Measurements from ENCODE around the gene UNC50. TPM values are rescaled to one million over a fixed set of nuclear protein-coding genes. Genes with fewer than 3 reads are reported as not detected.

Gene UNC50
- total and polyA plus RNA-seq, 2 experiments from 2014 or later: 38.7 to 49.4 TPM

DNA sequence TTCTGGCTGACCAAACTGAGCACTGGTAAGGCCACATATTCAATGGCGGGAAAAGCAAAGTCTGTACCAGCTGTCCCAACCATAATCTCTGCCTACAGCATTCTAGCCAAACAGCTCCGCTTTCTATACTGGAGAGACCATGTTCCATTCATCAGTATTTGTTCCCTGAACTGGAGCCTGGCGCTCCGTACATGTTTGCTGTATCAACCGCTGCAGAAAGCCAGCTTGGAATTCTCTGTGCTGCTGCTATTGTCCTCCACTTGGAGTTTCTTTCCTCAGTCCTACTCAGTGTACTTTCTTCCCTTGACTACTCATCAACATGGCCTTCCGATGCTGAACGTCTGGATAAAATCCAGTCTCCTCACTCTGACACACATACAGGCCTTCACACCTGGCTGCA lies 2.0 kb upstream of the UNC50 start (continued):
- TF ChIP-seq ZNF462 (CRISPR knock-in tag; IDR thresholded peaks at IDR 0.05): no peak
- TF ChIP-seq ZNF331 (CRISPR knock-in tag; IDR thresholded peaks at IDR 0.05; ENCODE audit: low read depth): no peak
- no peak for TF ChIP-seq POLR2AphosphoS5 (IDR thresholded peaks at IDR 0.05; ENCODE audit: low read depth)

- no peak overlapping the region for H3K27ac Mint-ChIP-seq
Observed at GRCh38 chr2:98607104-98607503, 1.3 kb upstream of the UNC50 start.

DNA sequence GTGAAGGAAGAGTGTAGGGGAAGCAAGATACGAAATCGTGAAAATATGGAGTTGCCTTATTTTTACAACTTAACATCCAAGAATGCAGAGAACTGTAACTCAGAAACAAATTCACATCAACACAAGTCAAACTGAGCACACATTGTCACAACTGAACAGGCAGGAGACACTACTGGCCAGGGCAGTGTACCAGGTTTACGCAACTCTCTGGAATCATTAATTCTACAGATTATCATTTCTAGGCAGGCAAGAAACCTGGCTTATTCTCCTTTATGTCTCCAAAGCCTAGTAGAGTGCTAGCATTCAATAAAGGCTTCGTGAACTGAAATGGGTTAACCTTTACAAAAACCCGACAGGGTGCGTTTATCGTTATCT lies 661 bp upstream of the UNC50 start:
- Histone ChIP-seq H3K27ac (ENCODE audit: low read depth) (peak overlapping the region; percentile 95), H3K9me2 (ENCODE audit: insufficient read depth) (no peaks in the 10 kb centered on the region)
- no peak for ATAC-seq

More at GRCh38 chr2:98607104-98607503, 1.3 kb upstream of the UNC50 start:
- H3K4me2 ChIP-seq: peak overlapping the region; percentile 98
- no peak overlapping the region for H3K27ac ChIP-seq (ENCODE audit: low read depth)
- H3K36me3 ChIP-seq (ENCODE audit: insufficient read depth): peaks cover 12% of the 10 kb centered on the region; the same call in 1 of the 2 replicates
- peak overlapping the region; percentile 96 for H3K4me3 ChIP-seq
- Mint-ChIP-seq H3K27me3 (ENCODE audit: insufficient read depth, low read depth, poor library complexity) (peaks cover 6% of the 10 kb centered on the region), H3K9me3 (no peaks in the 10 kb centered on the region; the same call in 2 of the 3 replicates), H3K36me3 (ENCODE audit: low read depth) (peaks cover 32% of the 10 kb centered on the region), H3K4me3 (peak overlapping the region; percentile 86), H3K4me1 (peaks cover 14% of the 10 kb centered on the region)
- DNase-seq (ENCODE audit: low spot score) (no peak), ATAC-seq (no peak)
- no peaks in the 10 kb centered on the region for H3K9me2 ChIP-seq (ENCODE audit: insufficient read depth)
- no peak overlapping the region for H2AFZ ChIP-seq
- peaks cover 3% of the 10 kb centered on the region for H3F3A ChIP-seq (replicated peaks; ENCODE audit: low read depth)
- TF ChIP-seq NANOG (IDR thresholded peaks at IDR 0.05; ENCODE audit: borderline replicate concordance): no peak
- peaks cover 60% of the 10 kb centered on the region for H3K79me2 ChIP-seq (replicated peaks; ENCODE audit: insufficient read depth)
- peaks cover 17% of the 10 kb centered on the region for H3K4me1 ChIP-seq (ENCODE audit: insufficient read depth)
- peaks cover 8% of the 10 kb centered on the region for H4K20me1 ChIP-seq (replicated peaks; ENCODE audit: insufficient read depth)
- no peaks in the 10 kb centered on the region for H3K27me3 ChIP-seq (ENCODE audit: insufficient read depth)

More for the DNA sequence above, 661 bp upstream of the UNC50 start:
- Histone ChIP-seq H3K4me2 (peak overlapping the region; percentile 98), H3K36me3 (ENCODE audit: insufficient read depth) (peaks cover 14% of the 10 kb centered on the region; the same call in 1 of the 2 replicates), H3K4me3 (peak overlapping the region; percentile 96), H3K79me2 (replicated peaks; ENCODE audit: insufficient read depth) (peaks cover 60% of the 10 kb centered on the region), H3K27me3 (ENCODE audit: insufficient read depth) (no peaks in the 10 kb centered on the region), H3K4me1 (ENCODE audit: insufficient read depth) (peaks cover 17% of the 10 kb centered on the region), H3F3A (replicated peaks; ENCODE audit: low read depth) (peaks cover 3% of the 10 kb centered on the region), H2AFZ (peak overlapping the region; percentile 98), H4K20me1 (replicated peaks; ENCODE audit: insufficient read depth) (peaks cover 8% of the 10 kb centered on the region)
- Mint-ChIP-seq H3K27me3 (ENCODE audit: insufficient read depth, low read depth, poor library complexity) (peaks cover 6% of the 10 kb centered on the region), H3K9me3 (no peaks in the 10 kb centered on the region; the same call in 2 of the 3 replicates), H3K27ac (peak overlapping the region; percentile 95), H3K4me3 (peak overlapping the region; percentile 86), H3K36me3 (ENCODE audit: low read depth) (peaks cover 30% of the 10 kb centered on the region), H3K4me1 (peaks cover 14% of the 10 kb centered on the region)
- no peak for TF ChIP-seq EZH2phosphoT487 (IDR thresholded peaks at IDR 0.05; ENCODE audit: unreplicated experiment)
- TF ChIP-seq ZNF462 (CRISPR knock-in tag; IDR thresholded peaks at IDR 0.05): no peak
- DNase-seq (ENCODE audit: low spot score): no peak

Data from GM23338 (cell line).